Activated CD4-positive, alpha-beta T cell treated with anti-CD3 and anti-CD28 coated beads for 48 hours (primary cell): Measurements from ENCODE around the gene TST.
"Not testable (repeated sequence)": the region's sequence is repeated elsewhere in the genome, so short reads cannot be mapped to it uniquely, and the experiment has no call there.

Experiments
- DNase-seq: peaks from one replicate; pipeline ENCODE4 v3.0.0-alpha.2; 2020

TST gene

GRCh38 chr22:37012262-37012904, 6.9 kb downstream of the TST start:
- no peak for DNase-seq

- no peak for DNase-seq
Observed at GRCh38 chr22:37011472-37011871, 7.8 kb downstream of the TST start.

- DNase-seq = no peak
Observed at GRCh38 chr22:37010976-37011375, 8.3 kb downstream of the TST start.

GRCh38 chr22:37010174-37010573, 9.1 kb downstream of the TST start:
- no peak for DNase-seq

GRCh38 chr22:37009490-37009889, 9.8 kb downstream of the TST start:
- no peak for DNase-seq

- DNase-seq = no peak
Observed at GRCh38 chr22:37008365-37008764, 10.9 kb downstream of the TST start.

GRCh38 chr22:37007651-37008050, 11.6 kb downstream of the TST start:
- no peak for DNase-seq

- DNase-seq = no peak
Observed at GRCh38 chr22:37002633-37003032, 16.6 kb downstream of the TST start.

GRCh38 chr22:37001826-37002225, 17.4 kb downstream of the TST start:
- no peak for DNase-seq

GRCh38 chr22:37000676-37001534, 18.3 kb downstream of the TST start:
- DNase-seq = no peak

GRCh38 chr22:36999463-36999862, 19.8 kb downstream of the TST start:
- DNase-seq = no peak

GRCh38 chr22:36998620-36999351, 20.5 kb downstream of the TST start:
- peak; percentile 34 for DNase-seq

- DNase-seq = no peak
Observed at GRCh38 chr22:36997746-36998145, 21.5 kb downstream of the TST start.

- DNase-seq = no peak
Observed at GRCh38 chr22:36991206-36991605, 28.0 kb downstream of the TST start.

- no peak for DNase-seq
Observed at GRCh38 chr22:36990457-36990856, 28.8 kb downstream of the TST start.

- DNase-seq = not testable (repeated sequence)
Observed at GRCh38 chr22:36989012-36989411, 30.2 kb downstream of the TST start.

GRCh38 chr22:36988075-36988832, 31.0 kb downstream of the TST start:
- DNase-seq = no peak

- peak; percentile 80 for DNase-seq
Observed at GRCh38 chr22:36986242-36986821, 32.9 kb downstream of the TST start.

- no peak for DNase-seq
Observed at GRCh38 chr22:36985211-36985889, 33.9 kb downstream of the TST start.

- DNase-seq = no peak
Observed at GRCh38 chr22:36982136-36982535, 37.1 kb downstream of the TST start.

GRCh38 chr22:36981247-36981775, 37.9 kb downstream of the TST start:
- no peak for DNase-seq
